Esophagus (tissue), 2 donors: ENCODE measurements around the gene FJX1. TPM values are rescaled to one million over a fixed set of nuclear protein-coding genes. Genes with fewer than 3 reads are reported as not detected.
"Not testable (repeated sequence)": the region's sequence is repeated elsewhere in the genome, so short reads cannot be mapped to it uniquely, and the experiment has no call there.

Source experiments
- H3K27ac ChIP-seq, 2 donors: one replicate each; pipeline ENCODE4 v1.5.1; 2013; ENCODE audit warnings: low read depth in 2 of 2, mild to moderate bottlenecking in 2 of 2, inconsistent platforms in 1 of 2, low read length in 1 of 2, moderate library complexity in 1 of 2
- H3K27me3 ChIP-seq, 2 donors: one replicate each; pipeline ENCODE4 v1.6.1; 2013; ENCODE audit warnings: low read length in 2 of 2, control low read depth in 1 of 2, mild to moderate bottlenecking in 1 of 2; ENCODE audit not compliant: insufficient read depth in 2 of 2, control insufficient read depth in 1 of 2
- H3K36me3 ChIP-seq, 2 donors: one replicate each; pipeline ENCODE4 v1.6.1; 2013; ENCODE audit warnings: low read length in 1 of 2; ENCODE audit not compliant: control insufficient read depth in 2 of 2, insufficient read depth in 2 of 2
- H3K4me1 ChIP-seq, 2 donors: one replicate each; pipeline ENCODE4 v1.6.1; 2013; ENCODE audit warnings: low read length in 1 of 2; ENCODE audit not compliant: control insufficient read depth in 2 of 2, insufficient read depth in 2 of 2
- H3K4me3 ChIP-seq, 2 donors: one replicate each; pipeline ENCODE4 v1.5.1; 2013; ENCODE audit warnings: low read length in 2 of 2, mild to moderate bottlenecking in 2 of 2, low read depth in 1 of 2, moderate library complexity in 1 of 2
- H3K9me3 ChIP-seq, 2 donors: one replicate each; pipeline ENCODE4 v1.6.1; 2013; ENCODE audit warnings: mild to moderate bottlenecking in 2 of 2, low read depth in 1 of 2, low read length in 1 of 2, moderate library complexity in 1 of 2; ENCODE audit not compliant: control insufficient read depth in 2 of 2, insufficient read depth in 1 of 2
- WGBS, 2 donors: extraction: QIAGEN DNeasy Blood & Tissue Kit; methylation state at CpG; one replicate each; pipeline ENCODE4 v1.1.7; 2013; 5-methylcytosine and 5-hydroxymethylcytosine counted together
- polyA plus RNA-seq, 2 donors: library from polyadenylated mRNA; stranded (reverse); fragments of 200-250 nt; gene quantifications; one replicate each; pipeline ENCODE4 v1.2.3, GENCODE V29; 2013
- donor health status: healthy with polysubstance abuse.
- donor health status: Bipolar disorder and iron deficiency.

FJX1 gene
- polyA plus RNA-seq, 2 donors: 3.1 to 5.0 TPM

DNA sequence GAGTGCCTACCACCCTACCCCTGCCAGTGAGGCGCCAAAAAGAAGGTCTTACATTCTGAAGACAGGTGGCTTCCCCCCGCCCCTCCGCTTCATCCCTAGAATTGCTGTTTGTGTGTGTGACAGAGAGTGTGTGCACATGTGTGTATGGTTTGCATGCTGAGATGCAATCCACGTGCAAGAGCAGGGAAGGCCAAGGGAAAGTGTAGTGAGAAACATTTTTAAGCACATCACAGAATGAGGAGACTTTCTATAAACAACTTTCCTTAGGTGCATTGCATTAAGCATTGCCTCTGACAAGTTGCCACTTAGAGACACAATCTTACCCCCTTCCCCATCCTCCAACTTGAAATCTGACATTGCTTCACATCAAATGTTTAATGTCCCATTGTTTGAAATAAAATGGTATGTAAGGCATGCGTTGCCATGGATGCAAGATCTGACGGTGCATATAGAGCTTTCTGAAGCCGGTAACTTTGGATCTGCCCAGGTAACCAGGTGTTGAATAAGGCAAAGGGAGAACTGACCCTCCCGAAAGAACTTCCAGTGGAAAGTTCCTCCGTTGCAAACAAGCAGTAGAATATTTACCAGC, 21.4 kb downstream of the FJX1 start:
- H3K4me3 ChIP-seq: no peak overlapping the region
- H3K36me3 ChIP-seq: no peaks in the 10 kb centered on the region
- no peaks in the 10 kb centered on the region for H3K9me3 ChIP-seq
- no peaks in the 10 kb centered on the region for H3K27me3 ChIP-seq
- 63 to 66% methylated on average over 9 of the region's 9 CpGs for WGBS, 2 donors
- H3K27ac ChIP-seq: no peak overlapping the region
- no peaks in the 10 kb centered on the region for H3K4me1 ChIP-seq

GRCh38 chr11:35641171-35641897, 23.1 kb downstream of the FJX1 start:
- no peak overlapping the region for H3K4me3 ChIP-seq
- WGBS, 2 donors: 73 to 81% methylated on average over 6 of the region's 6 CpGs
- H3K27me3 ChIP-seq: no peaks in the 10 kb centered on the region
- H3K36me3 ChIP-seq: no peaks in the 10 kb centered on the region
- no peaks in the 10 kb centered on the region for H3K4me1 ChIP-seq
- no peaks in the 10 kb centered on the region for H3K9me3 ChIP-seq
- H3K27ac ChIP-seq: no peak overlapping the region

DNA sequence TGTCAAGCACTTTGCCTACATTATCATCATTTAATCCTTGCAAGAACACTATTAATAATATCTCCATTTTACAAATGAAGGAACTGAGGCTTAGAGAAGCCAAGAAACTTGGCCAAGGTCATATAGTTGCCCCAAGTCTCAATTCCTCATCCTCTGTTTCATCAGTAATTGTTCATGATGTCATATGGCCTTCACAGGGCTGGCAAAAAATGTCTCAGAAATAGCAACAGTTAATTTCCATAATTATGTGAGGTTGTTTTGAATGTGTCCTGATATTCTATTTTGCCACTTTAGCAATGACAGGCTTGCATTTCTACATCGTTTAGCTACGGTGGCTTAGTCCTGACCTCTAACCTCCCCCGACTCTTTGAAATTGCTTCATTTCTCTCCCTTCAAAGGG, 23.7 kb downstream of the FJX1 start:
- 83 to 92% methylated on average over 3 of the region's 3 CpGs for WGBS, 2 donors
- H3K4me1 ChIP-seq: no peaks in the 10 kb centered on the region

GRCh38 chr11:35647421-35648093, 29.3 kb downstream of the FJX1 start:
- H3K4me3 ChIP-seq: no peak overlapping the region
- no peaks in the 10 kb centered on the region for H3K27me3 ChIP-seq
- H3K9me3 ChIP-seq: no peaks in the 10 kb centered on the region
- no peaks in the 10 kb centered on the region for H3K4me1 ChIP-seq
- H3K36me3 ChIP-seq: no peaks in the 10 kb centered on the region
- 67 to 74% methylated on average over 8 of the region's 8 CpGs for WGBS, 2 donors
- no peak overlapping the region for H3K27ac ChIP-seq

More for the DNA sequence above, 23.7 kb downstream of the FJX1 start:
- Histone ChIP-seq H3K27me3 (no peaks in the 10 kb centered on the region), H3K27ac (no peak overlapping the region), H3K9me3 (no peaks in the 10 kb centered on the region), H3K36me3 (no peaks in the 10 kb centered on the region), H3K4me3 (no peak overlapping the region)

DNA sequence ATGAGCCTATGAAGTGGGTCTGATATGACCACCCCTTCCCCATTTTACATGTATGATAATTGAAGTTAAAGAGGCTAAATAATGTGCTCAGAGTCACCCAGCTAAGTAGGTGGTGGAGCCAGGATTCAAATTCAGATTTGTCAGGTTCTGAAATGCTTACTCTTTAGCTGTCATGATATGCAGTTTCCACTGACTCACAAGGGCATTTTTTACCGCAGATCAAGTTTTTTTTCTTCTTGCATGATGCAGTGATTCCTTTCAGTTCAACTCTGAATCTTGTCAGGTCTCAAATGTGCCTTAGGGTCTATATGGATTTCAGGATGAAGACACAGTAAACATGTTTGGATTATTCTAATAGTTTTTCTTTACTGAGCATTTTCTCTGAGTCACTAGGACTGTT, 31.7 kb downstream of the FJX1 start:
- 23 to 57% methylated on average over 1 of the region's 1 CpG for WGBS, 2 donors
- Histone ChIP-seq H3K27me3 (no peaks in the 10 kb centered on the region), H3K9me3 (no peaks in the 10 kb centered on the region), H3K36me3 (no peaks in the 10 kb centered on the region), H3K4me3 (no peak overlapping the region), H3K27ac (no peak overlapping the region), H3K4me1 (no peaks in the 10 kb centered on the region)

DNA sequence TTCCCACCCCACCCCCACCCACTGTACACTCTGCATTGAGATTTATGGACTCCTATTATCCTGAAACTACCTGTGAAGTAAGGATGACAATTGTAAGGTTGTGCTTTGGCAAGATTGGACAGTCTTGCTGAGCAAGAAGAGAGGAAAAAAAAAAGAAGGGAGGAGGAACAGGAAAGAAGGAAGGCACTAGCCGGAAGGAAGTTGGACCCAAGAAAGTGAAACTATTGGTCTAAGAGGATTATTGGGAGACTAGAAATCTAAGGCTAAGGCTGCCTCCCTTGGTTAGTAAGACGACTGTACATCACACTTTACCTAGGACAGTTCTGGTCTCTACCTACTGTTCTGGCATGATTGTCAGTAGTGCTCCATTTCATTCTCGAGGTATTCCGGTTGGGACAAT, 32.2 kb downstream of the FJX1 start:
- WGBS, 2 donors: 77 to 79% methylated on average over 4 of the region's 4 CpGs
- no peaks in the 10 kb centered on the region for H3K9me3 ChIP-seq
- H3K27ac ChIP-seq: no peak overlapping the region
- no peaks in the 10 kb centered on the region for H3K27me3 ChIP-seq
- H3K4me1 ChIP-seq: no peaks in the 10 kb centered on the region
- H3K36me3 ChIP-seq: no peaks in the 10 kb centered on the region
- H3K4me3 ChIP-seq: no peak overlapping the region

DNA sequence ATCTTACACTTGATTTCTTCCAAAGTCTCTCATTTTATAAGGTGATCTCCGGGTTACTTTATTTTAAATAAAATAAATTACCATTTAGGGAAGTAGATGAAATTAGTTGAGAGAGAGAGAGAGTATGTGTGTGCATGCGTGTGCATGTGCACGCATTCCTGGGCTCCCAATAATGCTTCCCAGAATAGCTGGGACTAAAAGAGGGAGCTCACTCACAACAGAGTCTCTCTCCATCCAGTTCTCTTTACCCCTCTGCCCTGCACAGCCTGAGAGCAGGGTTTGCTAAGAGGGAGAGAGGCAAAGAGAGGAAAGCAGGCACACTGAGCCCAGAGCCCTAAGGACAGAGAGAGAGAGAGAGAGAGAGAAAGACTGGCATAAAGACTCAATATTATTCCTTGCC, 33.0 kb downstream of the FJX1 start:
- 86 to 88% methylated on average over 3 of the region's 3 CpGs for WGBS, 2 donors
- H3K4me3 ChIP-seq: no peak overlapping the region
- H3K4me1 ChIP-seq: no peaks in the 10 kb centered on the region
- no peaks in the 10 kb centered on the region for H3K9me3 ChIP-seq
- H3K27ac ChIP-seq: no peak overlapping the region
- no peaks in the 10 kb centered on the region for H3K27me3 ChIP-seq
- H3K36me3 ChIP-seq: no peaks in the 10 kb centered on the region

DNA sequence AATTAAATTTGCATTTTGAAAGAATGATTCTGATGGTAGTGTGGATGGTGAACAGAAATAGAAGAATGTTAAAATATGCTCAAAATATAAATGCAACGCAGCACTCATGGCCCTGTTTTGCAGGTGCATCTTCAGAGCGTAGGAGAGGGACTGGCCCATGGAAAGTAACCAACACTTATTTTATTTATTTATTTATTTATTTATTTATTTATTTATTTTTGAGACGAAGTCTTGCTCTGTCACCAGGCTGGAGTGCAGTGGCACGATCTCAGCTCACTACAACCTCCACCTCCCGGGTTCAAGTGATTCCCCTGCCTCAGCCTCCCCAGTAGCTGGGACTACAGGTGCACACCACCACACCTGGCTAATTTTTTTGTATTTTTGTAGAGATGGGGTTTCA, 34.5 kb downstream of the FJX1 start:
- H3K36me3 ChIP-seq, H3K27me3 ChIP-seq, H3K27ac ChIP-seq, H3K4me1 ChIP-seq, H3K9me3 ChIP-seq, H3K4me3 ChIP-seq: not testable (repeated sequence)
- 89 to 94% methylated on average over 5 of the region's 5 CpGs for WGBS, 2 donors

- Histone ChIP-seq H3K27me3 (no peaks in the 10 kb centered on the region), H3K9me3 (no peaks in the 10 kb centered on the region), H3K4me1 (no peaks in the 10 kb centered on the region), H3K27ac (no peak overlapping the region), H3K36me3 (no peaks in the 10 kb centered on the region), H3K4me3 (no peak overlapping the region)
- WGBS, 2 donors: 72 to 75% methylated on average over 6 of the region's 6 CpGs
Measured at GRCh38 chr11:35654711-35655110, 36.5 kb downstream of the FJX1 start.
